ENCODE data around the gene BTBD9.

BTBD9 gene

GRCh38 chr6:38510205-38510604, 129.5 kb downstream of the BTBD9 start:
- no peak for DNase-seq (ENCODE audit: extremely low read depth in 1 of 2, low read depth in 1 of 2)

GRCh38 chr6:38509713-38510112, 130.0 kb downstream of the BTBD9 start:
- DNase-seq (ENCODE audit: extremely low read depth in 1 of 2, low read depth in 1 of 2) = no peak

GRCh38 chr6:38508894-38509293, 130.8 kb downstream of the BTBD9 start:
- DNase-seq (ENCODE audit: extremely low read depth in 1 of 2, low read depth in 1 of 2) = no peak

DNA sequence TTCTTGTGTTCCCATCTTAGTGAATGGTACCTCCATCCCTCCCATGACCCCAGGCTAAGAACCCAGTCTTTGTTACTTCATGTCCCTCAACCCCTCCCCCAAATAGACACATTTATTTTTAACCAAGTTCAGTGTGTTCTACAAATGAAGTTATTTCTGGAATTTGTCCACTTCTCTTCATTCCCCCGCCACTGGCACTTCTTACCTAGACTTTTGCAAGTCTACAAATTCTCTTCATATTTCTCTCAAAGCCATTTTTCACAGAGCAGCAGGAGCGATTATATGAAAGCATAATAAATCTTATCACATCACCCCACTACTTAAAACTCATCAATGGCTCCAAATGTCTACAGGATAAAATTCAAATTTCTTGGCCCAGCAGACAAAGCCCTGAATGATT, 131.4 kb downstream of the BTBD9 start:
- DNase-seq (ENCODE audit: extremely low read depth in 1 of 2, low read depth in 1 of 2) = no peak

DNA sequence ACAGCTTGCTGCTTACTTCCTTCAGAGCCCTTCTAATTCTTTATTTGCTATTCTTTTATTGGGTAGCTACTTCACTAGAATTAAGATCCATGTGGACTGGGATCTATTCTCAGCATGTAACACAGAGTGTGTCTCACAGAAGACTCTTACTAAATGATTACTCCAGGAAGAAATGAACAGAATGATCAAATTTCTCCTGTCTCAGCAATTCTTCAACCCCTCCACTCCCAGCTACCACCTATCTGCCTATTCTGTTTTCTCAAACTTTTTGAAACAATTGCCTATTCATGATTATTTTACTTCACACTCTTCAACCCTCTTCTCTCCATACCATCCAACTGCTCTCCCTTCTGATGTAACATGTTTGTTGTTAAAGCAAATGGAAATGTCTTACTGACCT, 132.6 kb downstream of the BTBD9 start:
- no peak for DNase-seq (ENCODE audit: extremely low read depth in 1 of 2, low read depth in 1 of 2)

- no peak for DNase-seq (ENCODE audit: extremely low read depth in 1 of 2, low read depth in 1 of 2)
Observed at GRCh38 chr6:38505826-38506225, 133.9 kb downstream of the BTBD9 start.

GRCh38 chr6:38504996-38505395, 134.7 kb downstream of the BTBD9 start:
- DNase-seq (ENCODE audit: extremely low read depth in 1 of 2, low read depth in 1 of 2) = no peak

GRCh38 chr6:38503960-38504682, 135.6 kb downstream of the BTBD9 start:
- no peak for DNase-seq (ENCODE audit: extremely low read depth in 1 of 2, low read depth in 1 of 2)

GRCh38 chr6:38503032-38503773, 136.5 kb downstream of the BTBD9 start:
- DNase-seq (ENCODE audit: extremely low read depth in 1 of 2, low read depth in 1 of 2) = no peak

- no peak for DNase-seq (ENCODE audit: extremely low read depth in 1 of 2, low read depth in 1 of 2)
Observed at GRCh38 chr6:38502423-38502822, 137.3 kb downstream of the BTBD9 start.

DNA sequence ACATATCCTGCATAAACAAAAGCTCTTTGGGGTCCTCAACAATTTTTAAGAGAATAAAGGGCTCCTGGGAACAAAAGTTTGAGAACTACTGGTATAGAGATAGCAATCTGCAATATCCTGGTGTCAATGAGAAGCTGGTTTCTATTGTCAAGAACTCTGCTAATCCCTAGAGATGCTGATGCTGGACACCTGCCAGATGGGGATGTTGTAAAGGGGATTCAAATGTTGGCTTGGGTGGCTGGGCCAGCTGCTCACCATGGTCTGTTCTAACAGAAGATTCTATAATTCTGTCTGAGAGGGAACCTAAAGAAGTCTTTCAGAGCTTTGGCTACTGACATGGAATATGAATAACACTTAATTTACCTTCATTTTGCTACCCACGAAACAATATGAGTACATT, 137.8 kb downstream of the BTBD9 start:
- DNase-seq (ENCODE audit: extremely low read depth in 1 of 2, low read depth in 1 of 2) = no peak

- DNase-seq (ENCODE audit: extremely low read depth in 1 of 2, low read depth in 1 of 2) = no peak
Observed at GRCh38 chr6:38499529-38500096, 140.1 kb downstream of the BTBD9 start.

DNA sequence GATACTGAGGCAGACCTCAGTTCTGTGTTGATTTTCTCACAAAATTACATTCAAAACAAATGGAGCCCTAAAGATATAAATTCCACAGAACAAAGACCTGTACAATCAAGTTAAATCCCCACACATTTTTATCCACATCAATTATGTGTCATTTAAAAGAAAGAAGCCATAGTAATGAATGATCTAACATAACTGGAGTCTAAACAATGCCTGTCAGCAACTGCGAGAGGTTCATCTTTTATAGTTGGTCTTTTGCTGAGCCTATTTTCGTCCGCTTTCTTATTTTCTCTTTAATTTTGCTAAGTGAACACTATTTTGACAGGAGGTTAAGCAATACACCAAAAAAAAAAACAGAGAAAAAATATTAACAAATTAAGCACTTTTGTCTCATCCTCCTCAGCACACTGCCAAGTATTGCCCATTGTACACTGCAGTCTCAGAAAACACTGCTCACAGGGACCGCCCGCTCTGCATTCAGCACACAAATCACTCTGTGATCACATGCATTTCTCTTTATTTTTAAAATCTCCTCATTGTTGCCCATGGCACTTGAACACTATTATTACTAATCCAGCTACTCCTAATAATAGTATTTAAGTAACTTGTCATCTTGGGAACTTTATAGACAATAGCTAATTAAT, 140.8 kb downstream of the BTBD9 start:
- DNase-seq (ENCODE audit: extremely low read depth in 1 of 2, low read depth in 1 of 2) = no peak

DNA sequence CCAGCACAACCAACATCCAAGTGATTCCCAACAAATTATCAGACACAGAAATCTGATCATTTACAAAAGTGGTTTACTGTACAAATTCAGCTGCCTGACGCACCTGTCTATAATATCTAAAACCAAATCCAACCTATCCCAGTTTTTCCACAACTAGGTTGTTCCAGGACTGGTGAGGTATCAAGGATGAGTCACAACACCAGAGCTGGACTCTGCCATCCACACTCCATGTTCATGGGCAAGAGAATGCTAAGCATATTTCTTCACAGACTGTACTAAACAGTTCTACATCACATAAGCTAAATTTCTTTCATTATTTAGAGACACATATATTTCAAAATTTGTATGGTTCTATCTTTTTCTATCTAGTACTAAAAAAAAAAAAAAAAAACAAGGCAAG, 141.6 kb downstream of the BTBD9 start:
- no peak for DNase-seq (ENCODE audit: extremely low read depth in 1 of 2, low read depth in 1 of 2)

- DNase-seq (ENCODE audit: extremely low read depth in 1 of 2, low read depth in 1 of 2) = no peak
Observed at GRCh38 chr6:38497546-38497945, 142.2 kb downstream of the BTBD9 start.

DNA sequence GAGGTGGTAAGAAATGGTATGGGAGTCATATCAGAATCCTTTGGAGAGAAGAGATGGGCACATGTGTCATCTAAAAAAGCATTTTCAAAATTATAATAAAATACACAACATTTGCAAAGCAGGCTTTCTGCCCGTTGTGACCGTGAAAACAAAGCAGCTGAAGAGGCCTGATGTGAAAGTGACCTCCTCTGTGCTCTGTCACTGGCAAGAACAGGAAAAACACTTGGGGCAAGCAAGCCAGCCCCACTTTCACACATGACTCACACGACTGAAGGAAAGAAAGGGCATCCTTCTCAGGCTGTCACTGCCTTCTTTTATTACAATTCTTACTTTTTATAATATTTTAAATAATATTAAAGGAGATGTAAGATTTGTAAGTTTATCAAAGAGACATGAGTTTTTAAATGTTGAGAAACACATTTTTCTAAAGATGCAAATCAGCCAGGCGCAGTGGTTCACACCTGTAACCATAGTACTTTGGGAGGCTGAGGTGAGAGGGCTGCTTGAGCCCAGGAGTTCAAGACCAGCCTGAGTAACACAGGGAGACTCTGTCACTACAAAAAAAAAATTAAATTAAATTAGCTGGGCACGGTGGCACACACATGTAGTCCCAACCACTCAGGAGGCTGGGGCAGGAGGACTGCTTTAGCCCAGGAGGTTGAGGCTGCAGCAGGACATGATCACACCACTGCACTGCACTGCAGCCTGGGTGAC, 143.7 kb downstream of the BTBD9 start:
- no peak for DNase-seq (ENCODE audit: extremely low read depth in 1 of 2, low read depth in 1 of 2)

- no peak for DNase-seq (ENCODE audit: extremely low read depth in 1 of 2, low read depth in 1 of 2)
Observed at GRCh38 chr6:38495518-38495917, 144.2 kb downstream of the BTBD9 start.

GRCh38 chr6:38493931-38494547, 145.7 kb downstream of the BTBD9 start:
- DNase-seq (ENCODE audit: extremely low read depth in 1 of 2, low read depth in 1 of 2) = peak; percentile 44 to 66

GRCh38 chr6:38492031-38492430, 147.7 kb downstream of the BTBD9 start:
- DNase-seq (ENCODE audit: extremely low read depth in 1 of 2, low read depth in 1 of 2) = no peak

DNA sequence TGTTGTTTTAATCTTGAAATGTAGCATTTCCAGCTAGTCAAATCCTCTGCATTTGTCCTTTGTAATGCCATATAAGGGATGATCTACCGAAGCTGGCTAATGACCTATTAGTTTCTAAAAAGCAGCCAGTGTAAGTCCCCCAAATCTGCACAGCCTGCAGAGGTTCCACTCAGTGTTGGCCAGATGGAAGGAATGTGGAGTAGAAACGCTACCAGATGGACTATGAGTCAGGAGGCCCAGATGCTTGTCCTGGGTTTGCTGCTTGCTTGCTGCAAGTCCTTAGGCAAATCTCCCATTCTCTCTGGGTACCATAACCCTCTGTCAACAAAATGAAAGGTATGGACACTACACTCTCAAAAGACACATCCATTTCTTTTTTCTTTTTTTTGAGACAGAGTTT, 149.8 kb downstream of the BTBD9 start:
- DNase-seq (ENCODE audit: extremely low read depth in 1 of 2, low read depth in 1 of 2) = no peak

DNA sequence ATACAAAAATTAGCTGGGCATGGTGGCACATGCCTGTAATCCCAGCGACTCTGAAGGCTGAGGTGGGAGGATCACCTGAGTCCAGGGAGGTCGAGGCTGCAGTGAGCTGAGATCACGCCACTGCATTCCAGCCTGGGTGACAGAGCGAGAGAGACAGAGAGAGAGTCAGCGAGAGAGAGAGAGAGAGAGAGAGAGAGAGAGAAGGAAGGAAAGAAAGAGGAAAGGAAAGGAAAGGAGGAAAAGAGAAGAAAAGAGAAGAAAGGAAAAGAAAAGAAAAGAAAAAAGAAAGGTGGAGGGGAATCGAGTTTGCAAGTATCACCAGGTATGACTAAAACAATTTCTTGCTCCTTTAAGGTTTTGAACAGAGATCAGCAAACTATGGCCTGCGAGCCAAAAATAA, 152.3 kb downstream of the BTBD9 start:
- DNase-seq (ENCODE audit: extremely low read depth in 1 of 2, low read depth in 1 of 2) = no peak

All from activated CD8-positive, alpha-beta memory T cell treated with anti-CD3 and anti-CD28 coated beads for 1 hour (primary cell).